Non-pigmented ciliary epithelial cell (primary cell): ENCODE data around the gene PRXL2C.

Experiments
- DNase-seq: peaks from one replicate; pipeline ENCODE4 v3.0.0-alpha.2; 2010; ENCODE audit warnings: low read depth

PRXL2C gene

GRCh38 chr9:96612105-96612965 is 42.8 kb downstream of the PRXL2C start:
- peak; percentile 70 for DNase-seq

DNA sequence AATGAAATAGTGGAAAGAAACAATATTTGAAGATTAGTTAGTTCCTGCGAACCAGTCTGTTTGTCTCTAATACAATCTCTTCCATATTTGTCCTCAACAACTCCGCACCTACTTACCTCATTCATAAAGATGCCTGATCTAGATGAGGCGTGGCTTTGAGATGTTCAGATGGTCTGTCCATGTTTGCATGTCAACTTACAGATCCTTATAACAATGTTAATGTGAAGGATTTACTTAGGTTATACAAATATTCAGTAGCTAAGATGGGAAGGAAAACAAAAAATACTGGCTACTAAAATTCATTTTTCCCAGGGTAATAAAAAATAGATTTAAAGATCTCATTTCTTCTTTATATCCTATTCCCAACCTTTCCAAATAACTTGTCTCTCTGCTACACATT is 43.8 kb downstream of the PRXL2C start:
- DNase-seq = no peak

DNA sequence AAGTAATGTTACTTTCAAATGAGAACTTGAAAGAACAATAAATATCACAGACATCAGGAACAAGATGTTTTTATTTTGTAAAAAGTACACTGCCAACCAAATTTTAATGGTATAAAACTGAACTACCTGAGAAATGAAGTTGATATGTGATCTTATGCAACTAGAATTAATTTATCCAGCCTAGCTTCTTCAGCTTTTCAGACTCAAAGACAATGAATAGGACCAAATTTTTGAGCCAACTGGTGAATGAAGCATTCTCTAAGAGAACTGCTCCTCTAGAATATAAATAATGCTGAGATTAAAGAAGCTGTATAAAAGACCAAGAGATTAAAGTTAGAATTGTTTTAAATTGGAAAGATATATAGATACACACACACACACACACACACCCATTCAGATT is 45.4 kb downstream of the PRXL2C start:
- DNase-seq = no peak

DNA sequence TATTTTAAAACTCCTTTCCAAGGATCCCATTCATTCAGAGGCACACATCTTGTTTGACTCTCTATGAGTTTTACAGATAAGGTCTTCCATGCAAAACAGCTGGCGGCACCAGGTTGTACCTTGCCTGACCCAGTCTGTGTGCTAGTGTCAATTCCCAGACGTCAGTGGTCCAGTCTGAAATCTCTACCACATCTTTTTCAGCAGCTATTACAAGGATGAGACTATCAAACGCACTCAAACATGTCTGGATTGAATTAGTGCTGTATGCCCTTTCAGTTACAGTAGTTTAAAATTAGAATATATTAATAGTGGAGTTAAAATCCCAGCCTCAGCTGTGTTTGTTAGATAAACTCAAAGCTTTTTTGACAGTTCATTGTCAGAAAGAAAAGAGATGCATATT is 47.1 kb downstream of the PRXL2C start:
- DNase-seq = no peak

- DNase-seq = no peak
Observed at GRCh38 chr9:96605328-96605727, 49.8 kb downstream of the PRXL2C start.

DNA sequence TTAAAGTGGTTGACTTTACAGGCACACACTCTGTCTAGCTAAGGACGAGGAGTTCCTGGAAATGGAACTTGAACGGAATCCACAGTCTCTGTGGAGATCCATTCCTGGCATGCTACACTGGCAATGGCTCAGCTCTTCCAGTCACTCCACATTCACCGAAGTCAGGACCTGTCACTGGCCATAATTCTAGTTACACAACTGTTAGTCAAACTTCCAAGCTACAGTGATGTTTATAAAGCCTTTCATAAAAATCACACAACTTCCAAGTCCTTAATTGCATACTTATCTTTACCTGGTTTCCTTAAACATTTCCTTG is 51.2 kb downstream of the PRXL2C start:
- DNase-seq = no peak

GRCh38 chr9:96603305-96604003 is 51.7 kb downstream of the PRXL2C start:
- DNase-seq = no peak

- DNase-seq = no peak
Observed at GRCh38 chr9:96599298-96599697, 55.8 kb downstream of the PRXL2C start.

- DNase-seq = no peak
Observed at GRCh38 chr9:96596601-96597111, 58.5 kb downstream of the PRXL2C start.
